Lower lobe of right lung (tissue), 2 donors: ENCODE data around the gene ANKRD66. TPM values are rescaled to one million over a fixed set of nuclear protein-coding genes. Genes with fewer than 3 reads are reported as not detected.

Experiments
- ATAC-seq, 2 donors: fragments of 200-7000 bp; cut with Tn5 transposase; one replicate each; pipeline ENCODE4 v1.9.1; 2020 to 2022; ENCODE audit warnings: mild to moderate bottlenecking in 2 of 2, moderate library complexity in 2 of 2
- DNase-seq: peaks from one replicate; pipeline ENCODE4 v3.0.0-alpha.2; 2020
- H3K27ac ChIP-seq: fragments of 200-600 bp; one replicate; pipeline ENCODE4 v1.8.0; 2022
- H3K27me3 ChIP-seq: fragments of 200-600 bp; one replicate; pipeline ENCODE4 v1.8.0; 2022; ENCODE audit warnings: low read depth
- H3K36me3 ChIP-seq: fragments of 200-600 bp; one replicate; pipeline ENCODE4 v1.8.0; 2022; ENCODE audit warnings: mild to moderate bottlenecking
- H3K4me1 ChIP-seq: fragments of 200-600 bp; one replicate; pipeline ENCODE4 v1.8.0; 2022
- H3K4me3 ChIP-seq: fragments of 200-600 bp; one replicate; pipeline ENCODE4 v1.8.0; 2022; ENCODE audit warnings: mild to moderate bottlenecking
- H3K9me3 ChIP-seq: fragments of 200-600 bp; one replicate; pipeline ENCODE4 v1.8.0; 2022
- CTCF ChIP-seq: fragments of 200-600 bp; IDR thresholded peaks from one replicate; pipeline ENCODE4 v1.8.0; 2022; ENCODE audit warnings: antibody characterized with exemption, mild to moderate bottlenecking
- intact Hi-C: fragments of 100-400 bp; cut with DNase I; formaldehyde crosslinking; loops from one replicate; pipeline ENCODE4 v1.11.0; 2022
- total RNA-seq: library from RNA; stranded (reverse); fragmentation: NEBNext Ultra II Directional; extraction: Animal tissue kit (Norgen Biotek cat#: 25700); gene quantifications from one replicate; pipeline ENCODE4 v1.2.1, GENCODE V29; 2021
- donor health status: DM: no; HTN: yes; CAD: no; lungs with severe emphysema.

ANKRD66 gene
- total RNA-seq, 1 donor from 2014 or later = 4.0 TPM

- intact Hi-C loops = no loop called here
- TF ChIP-seq CTCF = no peak
- Histone ChIP-seq H3K9me3 (no peaks in the 10 kb centered on the region), H3K4me3 (peak within 1 kb of the TSS; percentile 60), H3K4me1 (peaks cover 13% of the 10 kb centered on the region), H3K36me3 (no peaks in the 10 kb centered on the region), H3K27ac (no peak within 1 kb of the TSS), H3K27me3 (peaks cover 35% of the 10 kb centered on the region)
- peak; percentile 71 to 75 for ATAC-seq
- DNase-seq = peak; percentile 50
Measured at GRCh38 chr6:46734867-46735719, 11.6 kb upstream of the ANKRD66 start, which contains the start of gene PLA2G7. Gene PLA2G7 (minus strand): TSS chr6:46735375. CDS start chr6:46722891, 12,484 bp downstream.

GRCh38 chr6:46735720-46736031 is 11.1 kb upstream of the ANKRD66 start:
- ATAC-seq = no peak
- Histone ChIP-seq H3K27ac (no peak overlapping the region), H3K27me3 (peaks cover 35% of the 10 kb centered on the region)

GRCh38 chr6:46736906-46737305 is 9.8 kb upstream of the ANKRD66 start:
- TF ChIP-seq CTCF = no peak
- Histone ChIP-seq H3K9me3 (no peaks in the 10 kb centered on the region), H3K36me3 (no peaks in the 10 kb centered on the region), H3K4me1 (peaks cover 13% of the 10 kb centered on the region), H3K27ac (no peak overlapping the region), H3K4me3 (no peak overlapping the region), H3K27me3 (peaks cover 35% of the 10 kb centered on the region)
- no peak for DNase-seq
- intact Hi-C loops = no loop called here
- ATAC-seq = no peak

More at GRCh38 chr6:46735720-46736031, 11.1 kb upstream of the ANKRD66 start:
- intact Hi-C loops = no loop called here
- no peak for TF ChIP-seq CTCF
- no peaks in the 10 kb centered on the region for H3K9me3 ChIP-seq
- peaks cover 13% of the 10 kb centered on the region for H3K4me1 ChIP-seq
- H3K4me3 ChIP-seq = peak overlapping the region; percentile 60
- DNase-seq = no peak
- H3K36me3 ChIP-seq = no peaks in the 10 kb centered on the region

GRCh38 chr6:46741482-46741881 is 5.3 kb upstream of the ANKRD66 start:
- DNase-seq (no peak), ATAC-seq (no peak)
- Histone ChIP-seq H3K4me1 (no peaks in the 10 kb centered on the region), H3K27me3 (peaks cover 19% of the 10 kb centered on the region), H3K9me3 (no peaks in the 10 kb centered on the region), H3K27ac (no peak overlapping the region), H3K4me3 (no peak overlapping the region), H3K36me3 (no peaks in the 10 kb centered on the region)
- TF ChIP-seq CTCF = no peak
- intact Hi-C loops = no loop called here

- H3K9me3 ChIP-seq = no peaks in the 10 kb centered on the region
- peaks cover 15% of the 10 kb centered on the region for H3K27me3 ChIP-seq
- DNase-seq = no peak
- no peak for ATAC-seq
- H3K36me3 ChIP-seq = no peaks in the 10 kb centered on the region
- no peaks in the 10 kb centered on the region for H3K4me1 ChIP-seq
- no peak for TF ChIP-seq CTCF
- no peak overlapping the region for H3K4me3 ChIP-seq
- intact Hi-C loops = no loop called here
- H3K27ac ChIP-seq = no peak overlapping the region
Measured at GRCh38 chr6:46741910-46742309, 4.8 kb upstream of the ANKRD66 start.
